ENCODE data around the gene HNRNPH2. TPM values are rescaled to one million over a fixed set of nuclear protein-coding genes. Genes with fewer than 3 reads are reported as not detected.

Gene HNRNPH2
- total RNA-seq, 1 donor from 2014 or later: 53.2 TPM

- H3K4me3 Mint-ChIP-seq (ENCODE audit: unreplicated experiment): no peak overlapping the region
- TF ChIP-seq CTCF (IDR thresholded peaks at IDR 0.05; ENCODE audit: unreplicated experiment): no peak
- peaks cover 2% of the 10 kb centered on the region for H3K27me3 Mint-ChIP-seq (ENCODE audit: unreplicated experiment)
- H3K4me1 Mint-ChIP-seq (ENCODE audit: unreplicated experiment): no peaks in the 10 kb centered on the region
- H3K27ac Mint-ChIP-seq (ENCODE audit: unreplicated experiment): no peak overlapping the region
- H3K36me3 Mint-ChIP-seq (ENCODE audit: low read depth, unreplicated experiment): peaks cover 55% of the 10 kb centered on the region
- no peak for DNase-seq (ENCODE audit: low spot score)
- no peaks in the 10 kb centered on the region for H3K9me3 Mint-ChIP-seq (ENCODE audit: unreplicated experiment)
Observed at GRCh38 chrX:101442085-101442484, 34.1 kb downstream of the HNRNPH2 start.

GRCh38 chrX:101449279-101449678, 41.3 kb downstream of the HNRNPH2 start:
- no peak for DNase-seq (ENCODE audit: low spot score)
- no peaks in the 10 kb centered on the region for H3K27me3 Mint-ChIP-seq (ENCODE audit: unreplicated experiment)
- peaks cover 8% of the 10 kb centered on the region for H3K36me3 Mint-ChIP-seq (ENCODE audit: low read depth, unreplicated experiment)
- H3K9me3 Mint-ChIP-seq (ENCODE audit: unreplicated experiment): no peaks in the 10 kb centered on the region
- no peaks in the 10 kb centered on the region for H3K4me1 Mint-ChIP-seq (ENCODE audit: unreplicated experiment)
- H3K4me3 Mint-ChIP-seq (ENCODE audit: unreplicated experiment): no peak overlapping the region
- no peak for TF ChIP-seq CTCF (IDR thresholded peaks at IDR 0.05; ENCODE audit: unreplicated experiment)
- no peak overlapping the region for H3K27ac Mint-ChIP-seq (ENCODE audit: unreplicated experiment)

- H3K9me3 Mint-ChIP-seq (ENCODE audit: unreplicated experiment): no peaks in the 10 kb centered on the region
- no peak for DNase-seq (ENCODE audit: low spot score)
- H3K4me3 Mint-ChIP-seq (ENCODE audit: unreplicated experiment): no peak overlapping the region
- no peak overlapping the region for H3K27ac Mint-ChIP-seq (ENCODE audit: unreplicated experiment)
- TF ChIP-seq CTCF (IDR thresholded peaks at IDR 0.05; ENCODE audit: unreplicated experiment): no peak
- no peaks in the 10 kb centered on the region for H3K27me3 Mint-ChIP-seq (ENCODE audit: unreplicated experiment)
- H3K4me1 Mint-ChIP-seq (ENCODE audit: unreplicated experiment): no peaks in the 10 kb centered on the region
- peaks cover 8% of the 10 kb centered on the region for H3K36me3 Mint-ChIP-seq (ENCODE audit: low read depth, unreplicated experiment)
Observed at GRCh38 chrX:101450085-101450484, 42.1 kb downstream of the HNRNPH2 start.

DNA sequence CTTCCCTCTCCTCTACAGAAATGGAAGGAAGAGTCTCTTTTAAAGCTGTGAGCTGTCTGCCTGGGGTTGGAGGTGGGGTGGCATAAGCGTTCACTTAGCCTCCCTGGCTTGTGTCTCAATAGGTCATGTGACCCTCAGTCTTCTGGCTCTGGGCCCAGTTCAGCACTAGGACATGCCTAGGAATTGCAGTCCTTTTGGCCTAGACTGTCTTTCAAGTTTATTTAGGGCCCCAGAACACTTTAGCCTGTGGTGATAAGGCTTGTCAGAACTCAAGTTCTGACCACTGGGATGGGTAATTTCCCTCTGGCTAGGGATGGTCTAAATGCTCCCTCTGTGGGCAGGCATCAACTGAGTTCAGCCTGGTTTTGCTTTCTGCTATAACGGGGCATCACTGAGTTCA, 42.9 kb downstream of the HNRNPH2 start:
- no peak overlapping the region for H3K27ac Mint-ChIP-seq (ENCODE audit: unreplicated experiment)
- no peak for DNase-seq (ENCODE audit: low spot score)

DNA sequence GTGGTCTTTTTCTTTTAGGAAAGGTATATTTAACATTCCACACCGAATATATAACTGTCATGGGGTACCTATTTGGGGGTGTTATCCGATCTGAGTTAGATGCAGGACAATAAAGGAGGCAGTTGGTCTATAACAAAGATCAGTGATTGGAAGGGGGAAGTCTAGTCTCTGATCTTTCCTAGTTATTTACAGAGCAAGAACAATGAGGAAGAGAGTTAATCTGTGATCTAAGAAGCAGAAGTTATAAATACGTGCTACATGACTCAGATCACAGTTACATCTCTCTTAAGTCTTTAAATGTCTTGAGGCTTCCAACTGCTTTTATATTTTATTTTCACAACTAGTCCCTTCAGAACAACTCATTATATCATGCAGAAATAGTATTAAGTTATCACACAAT, 44.0 kb downstream of the HNRNPH2 start:
- Mint-ChIP-seq H3K4me3 (ENCODE audit: unreplicated experiment) (no peak overlapping the region), H3K27me3 (ENCODE audit: unreplicated experiment) (no peaks in the 10 kb centered on the region), H3K4me1 (ENCODE audit: unreplicated experiment) (no peaks in the 10 kb centered on the region), H3K36me3 (ENCODE audit: low read depth, unreplicated experiment) (peaks cover 10% of the 10 kb centered on the region), H3K9me3 (ENCODE audit: unreplicated experiment) (no peaks in the 10 kb centered on the region), H3K27ac (ENCODE audit: unreplicated experiment) (no peak overlapping the region)
- DNase-seq (ENCODE audit: low spot score): no peak
- no peak for TF ChIP-seq CTCF (IDR thresholded peaks at IDR 0.05; ENCODE audit: unreplicated experiment)

More for the DNA sequence above, 42.9 kb downstream of the HNRNPH2 start:
- Mint-ChIP-seq H3K4me1 (ENCODE audit: unreplicated experiment) (no peaks in the 10 kb centered on the region), H3K4me3 (ENCODE audit: unreplicated experiment) (no peak overlapping the region), H3K9me3 (ENCODE audit: unreplicated experiment) (no peaks in the 10 kb centered on the region), H3K27me3 (ENCODE audit: unreplicated experiment) (no peaks in the 10 kb centered on the region), H3K36me3 (ENCODE audit: low read depth, unreplicated experiment) (peaks cover 10% of the 10 kb centered on the region)
- no peak for TF ChIP-seq CTCF (IDR thresholded peaks at IDR 0.05; ENCODE audit: unreplicated experiment)

Data from endothelial cell (in vitro differentiated cells).